Fibroblast of lung (primary cell): ENCODE data around the gene TAS2R41. TPM values are rescaled to one million over a fixed set of nuclear protein-coding genes. Genes with fewer than 3 reads are reported as not detected.

Experiments
- DNase-seq, 2 donors: peaks; one replicate each; pipeline versions ENCODE4 v3.0.0 to v3.0.0-alpha.2; 2010; ENCODE audit warnings: low read depth in 2 of 2
- H2AFZ ChIP-seq: 2 replicates; pipeline ENCODE4 v1.5.1; 2012; ENCODE audit warnings: low read length, control low read depth, inconsistent platforms
- H3K27ac ChIP-seq: 2 replicates; pipeline ENCODE4 v1.5.1; 2011; ENCODE audit warnings: low read length, control low read depth; ENCODE audit not compliant: insufficient read depth
- H3K27me3 ChIP-seq: 2 replicates; pipeline ENCODE4 v1.5.1; 2011; ENCODE audit warnings: mild to moderate bottlenecking, low read length; ENCODE audit not compliant: control insufficient read depth, insufficient read depth
- H3K36me3 ChIP-seq: 2 replicates; pipeline ENCODE4 v1.5.1; 2011; ENCODE audit warnings: low read length; ENCODE audit not compliant: control insufficient read depth, insufficient read depth
- H3K4me1 ChIP-seq: 2 replicates; pipeline ENCODE4 v1.5.1; 2011; ENCODE audit warnings: low read length; ENCODE audit not compliant: control insufficient read depth, insufficient read depth; ENCODE audit errors: extremely low read depth
- H3K4me2 ChIP-seq: 2 replicates; pipeline ENCODE4 v1.5.1; 2011; ENCODE audit warnings: low read length, control low read depth; ENCODE audit not compliant: insufficient read depth; ENCODE audit errors: extremely low read depth
- H3K4me3 ChIP-seq, 4 experiments: fragments of 200-600 bp in 1 of 4; sonication (generic) in 1 of 4; replicated peaks in 1 of 4; 2 replicates each; pipeline ENCODE4 v1.5.1; 2011 to 2016; ENCODE audit warnings: low read length in 4 of 4, low read depth in 3 of 4, mild to moderate bottlenecking in 3 of 4, control low read depth in 2 of 4, inconsistent platforms in 1 of 4, mixed read lengths in 1 of 4; ENCODE audit not compliant: insufficient read depth in 1 of 4; ENCODE audit errors: control extremely low read depth in 1 of 4
- H3K79me2 ChIP-seq: 2 replicates; pipeline ENCODE4 v1.5.1; 2012; ENCODE audit warnings: mild to moderate bottlenecking, low read length, inconsistent platforms; ENCODE audit not compliant: control insufficient read depth, insufficient read depth
- H3K9ac ChIP-seq: 2 replicates; pipeline ENCODE4 v1.5.1; 2011; ENCODE audit warnings: mild to moderate bottlenecking, low read length, control low read depth; ENCODE audit not compliant: insufficient read depth
- H3K9me3 ChIP-seq: 2 replicates; pipeline ENCODE4 v1.5.1; 2012; ENCODE audit warnings: low read depth, low read length; ENCODE audit not compliant: control insufficient read depth, insufficient read depth
- H4K20me1 ChIP-seq: 2 replicates; pipeline ENCODE4 v1.5.1; 2011; ENCODE audit warnings: low read length; ENCODE audit not compliant: control insufficient read depth, insufficient read depth; ENCODE audit errors: extremely low read depth
- EZH2 ChIP-seq: IDR thresholded peaks from 2 replicates; pipeline ENCODE4 v1.5.1; 2012; ENCODE audit warnings: low read length, control low read depth, mild to moderate bottlenecking; ENCODE audit errors: missing control alignments
- polyA plus RNA-seq, 2 donors: library from polyadenylated mRNA; depleted of rRNA in 1 of 2; stranded (reverse) in 1 of 2; unstranded in 1 of 2; fragments of >200 nt; gene quantifications; 2 replicates each; pipeline ENCODE4 v1.2.1, GENCODE V29; 2011 to 2012; ENCODE audit warnings: missing spikeins in 1 of 2
- total RNA-seq: library from RNA; depleted of rRNA; stranded (reverse); fragments of >200 nt; gene quantifications from 2 replicates; pipeline ENCODE4 v1.2.1, GENCODE V29; 2014
- TF ChIP-seq, protein P1 (sequence below), 2 donors: IDR thresholded peaks in 1 of 2; conservative IDR thresholded peaks in 1 of 2; 1 replicate in 1 of 2; 2 replicates in 1 of 2; pipeline ENCODE4 v1.5.1; 2011 to 2012; ENCODE audit warnings: low read length in 2 of 2, control low read depth in 1 of 2, inconsistent platforms in 1 of 2, low read depth in 1 of 2, mild to moderate bottlenecking in 1 of 2

Gene TAS2R41
- total and polyA plus RNA-seq, 2 donors (not counting 1 experiment from before 2014, with no cell fraction given): not detected

DNA sequence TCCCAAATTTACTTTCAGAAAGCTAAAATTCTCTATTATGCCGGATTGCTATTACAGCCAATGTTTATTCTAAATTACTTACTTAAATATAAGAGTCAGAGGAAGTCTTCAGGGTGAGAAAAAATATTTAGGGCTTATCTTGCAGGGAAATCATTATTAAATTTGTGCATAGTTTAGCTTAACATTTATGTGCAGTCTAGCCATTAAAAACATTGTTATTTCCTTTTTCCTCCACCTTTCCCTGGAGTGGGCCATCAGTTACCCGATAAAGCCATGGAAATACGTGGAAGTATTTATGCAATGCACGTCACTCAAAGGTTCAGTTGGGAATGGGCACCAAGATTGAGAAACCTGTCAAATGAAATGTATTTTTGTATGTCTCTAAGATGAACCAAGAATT is 43.9 kb upstream of the TAS2R41 start:
- no peak for TF ChIP-seq EZH2
- TF ChIP-seq, protein P1, sequence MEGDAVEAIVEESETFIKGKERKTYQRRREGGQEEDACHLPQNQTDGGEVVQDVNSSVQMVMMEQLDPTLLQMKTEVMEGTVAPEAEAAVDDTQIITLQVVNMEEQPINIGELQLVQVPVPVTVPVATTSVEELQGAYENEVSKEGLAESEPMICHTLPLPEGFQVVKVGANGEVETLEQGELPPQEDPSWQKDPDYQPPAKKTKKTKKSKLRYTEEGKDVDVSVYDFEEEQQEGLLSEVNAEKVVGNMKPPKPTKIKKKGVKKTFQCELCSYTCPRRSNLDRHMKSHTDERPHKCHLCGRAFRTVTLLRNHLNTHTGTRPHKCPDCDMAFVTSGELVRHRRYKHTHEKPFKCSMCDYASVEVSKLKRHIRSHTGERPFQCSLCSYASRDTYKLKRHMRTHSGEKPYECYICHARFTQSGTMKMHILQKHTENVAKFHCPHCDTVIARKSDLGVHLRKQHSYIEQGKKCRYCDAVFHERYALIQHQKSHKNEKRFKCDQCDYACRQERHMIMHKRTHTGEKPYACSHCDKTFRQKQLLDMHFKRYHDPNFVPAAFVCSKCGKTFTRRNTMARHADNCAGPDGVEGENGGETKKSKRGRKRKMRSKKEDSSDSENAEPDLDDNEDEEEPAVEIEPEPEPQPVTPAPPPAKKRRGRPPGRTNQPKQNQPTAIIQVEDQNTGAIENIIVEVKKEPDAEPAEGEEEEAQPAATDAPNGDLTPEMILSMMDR (conservative IDR thresholded peaks at IDR 0.05 in 1 of 2, IDR thresholded peaks at IDR 0.05 in 1 of 2; ENCODE audit: low read depth in 1 of 2, low read length in 2 of 2): no peak
- no peak overlapping the region for H3K4me3 ChIP-seq
- no peaks in the 10 kb centered on the region for H4K20me1 ChIP-seq
- peaks cover 5% of the 10 kb centered on the region for H3K4me1 ChIP-seq
- no peak overlapping the region for H3K4me2 ChIP-seq
- H3K9me3 ChIP-seq: no peaks in the 10 kb centered on the region
- H3K9ac ChIP-seq: no peak overlapping the region
- H3K79me2 ChIP-seq: no peaks in the 10 kb centered on the region
- H3K27me3 ChIP-seq: no peaks in the 10 kb centered on the region
- H3K36me3 ChIP-seq: no peaks in the 10 kb centered on the region
- no peak overlapping the region for H3K27ac ChIP-seq
- no peak for DNase-seq
- H2AFZ ChIP-seq: no peak overlapping the region

DNA sequence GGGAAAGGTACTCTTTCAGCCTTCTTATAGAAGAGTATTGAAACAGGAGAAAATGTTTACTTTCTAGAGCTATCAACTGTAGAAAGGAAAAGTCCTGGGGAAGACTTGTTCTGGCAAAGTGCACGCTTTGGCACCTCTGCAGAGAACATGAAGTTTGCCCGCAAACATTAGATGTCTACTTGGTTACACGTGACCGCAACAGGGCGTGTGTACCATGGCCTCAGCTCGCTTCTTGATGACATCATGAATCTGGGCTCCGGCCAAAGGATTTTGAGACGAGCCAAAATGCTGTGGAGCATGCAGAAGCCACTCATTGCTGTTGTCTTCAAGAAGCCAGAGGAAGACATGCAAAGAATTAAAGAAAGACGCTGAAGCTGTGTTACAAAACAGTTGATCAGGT is 43.0 kb upstream of the TAS2R41 start:
- H3K79me2 ChIP-seq: no peaks in the 10 kb centered on the region
- H3K9me3 ChIP-seq: no peaks in the 10 kb centered on the region
- H4K20me1 ChIP-seq: no peaks in the 10 kb centered on the region
- peaks cover 5% of the 10 kb centered on the region for H3K4me1 ChIP-seq
- H3K4me2 ChIP-seq: no peak overlapping the region
- peak; percentile 6 to 60 for DNase-seq
- H3K36me3 ChIP-seq: no peaks in the 10 kb centered on the region
- no peak overlapping the region for H3K4me3 ChIP-seq
- H3K27me3 ChIP-seq: no peaks in the 10 kb centered on the region
- no peak for TF ChIP-seq EZH2
- TF ChIP-seq, protein P1 (conservative IDR thresholded peaks at IDR 0.05 in 1 of 2, IDR thresholded peaks at IDR 0.05 in 1 of 2; ENCODE audit: low read depth in 1 of 2, low read length in 2 of 2): no peak
- H3K9ac ChIP-seq: no peak overlapping the region
- no peak overlapping the region for H2AFZ ChIP-seq
- H3K27ac ChIP-seq: no peak overlapping the region

DNA sequence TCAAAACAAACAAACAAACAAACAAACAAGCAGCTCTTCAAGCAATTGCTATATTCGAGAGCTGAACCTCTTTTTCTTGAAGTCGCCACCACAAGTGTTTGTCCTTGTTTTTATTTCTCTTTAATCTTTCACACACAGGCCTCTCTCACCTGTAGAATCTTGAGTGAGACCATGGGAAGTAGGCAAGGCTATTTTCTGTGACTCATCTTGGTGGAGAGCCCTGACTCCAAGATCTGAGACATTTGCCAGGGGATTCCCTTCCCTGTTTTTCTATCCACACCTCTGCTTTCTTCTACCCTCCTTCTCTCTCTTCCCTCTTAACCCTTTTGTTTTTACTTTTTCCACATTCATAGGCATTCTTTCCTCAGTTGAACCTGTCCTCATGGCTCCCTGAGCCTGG is 42.4 kb upstream of the TAS2R41 start:
- Histone ChIP-seq H3K4me1 (no peaks in the 10 kb centered on the region), H3K9me3 (no peaks in the 10 kb centered on the region), H4K20me1 (no peaks in the 10 kb centered on the region), H3K9ac (no peak overlapping the region), H3K4me3 (no peak overlapping the region), H3K27ac (no peak overlapping the region), H3K4me2 (no peak overlapping the region), H3K36me3 (no peaks in the 10 kb centered on the region), H2AFZ (no peak overlapping the region), H3K79me2 (no peaks in the 10 kb centered on the region), H3K27me3 (no peaks in the 10 kb centered on the region)
- TF ChIP-seq EZH2: no peak
- TF ChIP-seq, protein P1 (conservative IDR thresholded peaks at IDR 0.05 in 1 of 2, IDR thresholded peaks at IDR 0.05 in 1 of 2; ENCODE audit: low read depth in 1 of 2, low read length in 2 of 2): no peak
- DNase-seq: no peak
